Epithelial cell of esophagus (primary cell): ENCODE measurements around the gene CD52.
A peak's percentile ranks its signal among the peaks of the same experiment; 100 is the strongest.

Source experiments
- DNase-seq: peaks from one replicate; pipeline ENCODE4 v3.0.0; 2010; ENCODE audit warnings: low read depth
- H3K4me3 ChIP-seq: 2 replicates; pipeline ENCODE4 v1.5.1; 2011; ENCODE audit warnings: mild to moderate bottlenecking, low read length, control low read depth
- CTCF ChIP-seq: IDR thresholded peaks from 2 replicates; pipeline ENCODE4 v1.5.1; 2011; ENCODE audit warnings: low read depth, mild to moderate bottlenecking, low read length, control low read depth, inconsistent platforms; ENCODE audit not compliant: insufficient read depth; ENCODE audit errors: missing control alignments

CD52 gene

GRCh38 chr1:26359981-26360806 is 42.4 kb downstream of the CD52 start:
- peak overlapping the region; percentile 16 for H3K4me3 ChIP-seq
- DNase-seq: peak; percentile 22
- TF ChIP-seq CTCF: no peak

- no peak overlapping the region for H3K4me3 ChIP-seq
- no peak for TF ChIP-seq CTCF
- no peak for DNase-seq
Observed at GRCh38 chr1:26360807-26361604, 43.2 kb downstream of the CD52 start.

GRCh38 chr1:26361605-26362122 is 43.9 kb downstream of the CD52 start:
- H3K4me3 ChIP-seq: no peak overlapping the region
- DNase-seq: no peak
- TF ChIP-seq CTCF: no peak

GRCh38 chr1:26362331-26362730 is 44.6 kb downstream of the CD52 start:
- H3K4me3 ChIP-seq: no peak overlapping the region
- DNase-seq: no peak
- TF ChIP-seq CTCF: no peak

- TF ChIP-seq CTCF: peak; percentile 97
- DNase-seq: peak; percentile 69
- H3K4me3 ChIP-seq: no peak overlapping the region
Observed at GRCh38 chr1:26363549-26364448, 46.0 kb downstream of the CD52 start.

- no peak for DNase-seq
- TF ChIP-seq CTCF: no peak
- H3K4me3 ChIP-seq: no peak overlapping the region
Observed at GRCh38 chr1:26364956-26365355, 47.2 kb downstream of the CD52 start.
